Progenitor cell of endocrine pancreas (in vitro differentiated cells): ENCODE measurements around the gene ANKRD22. TPM values are rescaled to one million over a fixed set of nuclear protein-coding genes. Genes with fewer than 3 reads are reported as not detected.

ENCODE experiments used
- DNase-seq: peaks from one replicate; pipeline ENCODE4 v3.0.0; 2021; ENCODE audit warnings: low spot score; ENCODE audit not compliant: unreplicated experiment
- H3K27ac Mint-ChIP-seq: 2 replicates; pipeline ENCODE4 v1.8.0; 2021; ENCODE audit warnings: mild to moderate bottlenecking, moderate library complexity, mixed read lengths
- H3K27me3 Mint-ChIP-seq: 2 replicates; pipeline ENCODE4 v1.8.0; 2021; ENCODE audit warnings: mixed read lengths
- H3K36me3 Mint-ChIP-seq: 2 replicates; pipeline ENCODE4 v1.8.0; 2022; ENCODE audit warnings: mixed read lengths; ENCODE audit not compliant: insufficient read depth
- H3K4me1 Mint-ChIP-seq: 2 replicates; pipeline ENCODE4 v1.8.0; 2021; ENCODE audit warnings: low read depth, mixed read lengths
- H3K4me3 Mint-ChIP-seq: 2 replicates; pipeline ENCODE4 v1.8.0; 2021; ENCODE audit warnings: low read depth, mild to moderate bottlenecking, moderate library complexity, mixed read lengths
- H3K9me3 Mint-ChIP-seq: 2 replicates; pipeline ENCODE4 v1.8.0; 2021; ENCODE audit warnings: low read depth, mixed read lengths
- total RNA-seq: library from RNA; stranded (reverse); gene quantifications from 2 replicates; pipeline ENCODE4 v1.2.1, GENCODE V29; 2021
- TF ChIP-seq, protein P1 (sequence below): fragments of 200-600 bp; sonication (generic); IDR thresholded peaks from one replicate; pipeline ENCODE4 v1.5.0; 2021; ENCODE audit warnings: antibody characterized with exemption, mild to moderate bottlenecking; ENCODE audit not compliant: unreplicated experiment

ANKRD22 gene
- total RNA-seq, 1 donor from 2014 or later: not detected

DNA sequence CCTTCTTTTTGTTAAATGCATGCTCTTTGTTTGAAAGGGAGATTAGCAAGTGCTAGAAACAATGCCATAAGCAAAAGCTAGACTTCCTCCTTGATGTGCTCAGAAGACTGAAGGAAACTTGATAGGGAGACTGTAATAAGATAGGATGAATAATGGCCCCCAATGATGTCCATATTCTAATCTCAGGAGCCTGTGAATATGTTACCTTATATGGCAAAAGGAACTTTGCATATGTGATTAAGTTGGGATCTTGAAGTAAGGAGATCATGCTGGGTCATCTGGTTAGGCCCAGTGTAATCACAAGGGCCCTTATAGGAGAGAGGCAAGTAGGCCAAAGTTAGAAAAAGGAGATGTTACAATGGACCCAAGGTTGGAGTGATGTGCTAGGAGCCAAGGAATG lies 62.7 kb downstream of the ANKRD22 start:
- no peak overlapping the region for H3K4me3 Mint-ChIP-seq
- H3K27ac Mint-ChIP-seq: no peak overlapping the region
- H3K9me3 Mint-ChIP-seq: no peaks in the 10 kb centered on the region
- TF ChIP-seq, protein P1, sequence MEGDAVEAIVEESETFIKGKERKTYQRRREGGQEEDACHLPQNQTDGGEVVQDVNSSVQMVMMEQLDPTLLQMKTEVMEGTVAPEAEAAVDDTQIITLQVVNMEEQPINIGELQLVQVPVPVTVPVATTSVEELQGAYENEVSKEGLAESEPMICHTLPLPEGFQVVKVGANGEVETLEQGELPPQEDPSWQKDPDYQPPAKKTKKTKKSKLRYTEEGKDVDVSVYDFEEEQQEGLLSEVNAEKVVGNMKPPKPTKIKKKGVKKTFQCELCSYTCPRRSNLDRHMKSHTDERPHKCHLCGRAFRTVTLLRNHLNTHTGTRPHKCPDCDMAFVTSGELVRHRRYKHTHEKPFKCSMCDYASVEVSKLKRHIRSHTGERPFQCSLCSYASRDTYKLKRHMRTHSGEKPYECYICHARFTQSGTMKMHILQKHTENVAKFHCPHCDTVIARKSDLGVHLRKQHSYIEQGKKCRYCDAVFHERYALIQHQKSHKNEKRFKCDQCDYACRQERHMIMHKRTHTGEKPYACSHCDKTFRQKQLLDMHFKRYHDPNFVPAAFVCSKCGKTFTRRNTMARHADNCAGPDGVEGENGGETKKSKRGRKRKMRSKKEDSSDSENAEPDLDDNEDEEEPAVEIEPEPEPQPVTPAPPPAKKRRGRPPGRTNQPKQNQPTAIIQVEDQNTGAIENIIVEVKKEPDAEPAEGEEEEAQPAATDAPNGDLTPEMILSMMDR: no peak
- no peaks in the 10 kb centered on the region for H3K36me3 Mint-ChIP-seq
- no peak for DNase-seq
- no peaks in the 10 kb centered on the region for H3K4me1 Mint-ChIP-seq
- H3K27me3 Mint-ChIP-seq: no peaks in the 10 kb centered on the region

DNA sequence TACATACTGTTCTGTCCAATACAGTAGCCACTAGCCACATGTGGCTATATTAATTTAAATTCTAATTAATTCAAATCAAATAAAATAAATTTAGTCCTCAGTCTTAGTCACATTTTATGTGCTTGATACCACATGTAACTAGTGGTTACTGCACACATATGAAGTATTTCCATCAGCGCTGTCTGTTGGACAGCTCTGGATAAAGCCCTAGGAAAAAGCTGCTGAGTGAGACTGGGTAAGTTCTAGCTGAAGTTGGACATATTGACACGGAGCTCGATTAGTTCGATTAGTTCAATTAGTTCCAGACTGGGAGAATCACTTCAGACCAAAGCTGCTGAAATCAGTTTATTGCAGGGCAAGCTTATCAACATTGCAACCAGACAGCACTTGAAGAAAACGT lies 64.2 kb downstream of the ANKRD22 start:
- TF ChIP-seq, protein P1: no peak
- Mint-ChIP-seq H3K36me3 (no peaks in the 10 kb centered on the region), H3K4me1 (no peaks in the 10 kb centered on the region), H3K4me3 (no peak overlapping the region), H3K9me3 (no peaks in the 10 kb centered on the region), H3K27ac (no peak overlapping the region), H3K27me3 (no peaks in the 10 kb centered on the region)
- no peak for DNase-seq

DNA sequence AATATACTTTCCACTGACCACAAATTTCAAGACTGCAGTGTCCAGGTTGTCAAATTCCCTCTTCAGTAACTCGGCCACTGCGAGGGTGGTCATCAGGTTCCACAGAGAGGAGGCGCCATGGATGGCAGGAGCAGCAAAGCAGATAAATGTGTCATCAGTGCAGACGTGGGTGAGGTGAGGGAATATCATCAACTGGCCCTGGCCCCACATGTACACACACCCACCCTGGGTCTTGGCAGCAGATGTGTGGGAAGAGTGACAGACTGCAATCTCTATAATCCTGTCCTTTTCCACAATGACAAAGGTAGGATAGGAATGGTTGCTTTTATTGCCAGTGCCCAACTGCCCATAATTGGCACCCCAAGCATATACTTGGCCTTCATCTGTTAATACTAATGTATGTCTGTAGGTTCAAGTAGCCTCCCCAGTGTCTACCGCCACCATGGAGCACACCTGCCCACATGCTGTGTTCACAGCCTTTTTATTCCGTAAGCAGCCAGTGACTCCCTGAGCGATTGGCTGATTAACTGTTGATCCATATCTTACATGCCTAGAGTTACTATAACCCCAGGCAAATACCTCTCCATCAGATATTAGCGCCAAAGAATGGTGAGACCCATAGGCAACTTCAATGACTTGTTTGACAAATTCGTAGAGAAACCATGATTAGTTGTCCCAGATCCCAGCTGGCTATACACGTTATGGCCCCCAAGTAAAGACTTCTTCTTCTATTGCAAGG lies 65.4 kb downstream of the ANKRD22 start:
- Mint-ChIP-seq H3K4me1 (no peaks in the 10 kb centered on the region), H3K27ac (no peak overlapping the region), H3K4me3 (no peak overlapping the region), H3K27me3 (no peaks in the 10 kb centered on the region), H3K36me3 (no peaks in the 10 kb centered on the region), H3K9me3 (no peaks in the 10 kb centered on the region)
- TF ChIP-seq, protein P1: no peak
- DNase-seq: no peak

DNA sequence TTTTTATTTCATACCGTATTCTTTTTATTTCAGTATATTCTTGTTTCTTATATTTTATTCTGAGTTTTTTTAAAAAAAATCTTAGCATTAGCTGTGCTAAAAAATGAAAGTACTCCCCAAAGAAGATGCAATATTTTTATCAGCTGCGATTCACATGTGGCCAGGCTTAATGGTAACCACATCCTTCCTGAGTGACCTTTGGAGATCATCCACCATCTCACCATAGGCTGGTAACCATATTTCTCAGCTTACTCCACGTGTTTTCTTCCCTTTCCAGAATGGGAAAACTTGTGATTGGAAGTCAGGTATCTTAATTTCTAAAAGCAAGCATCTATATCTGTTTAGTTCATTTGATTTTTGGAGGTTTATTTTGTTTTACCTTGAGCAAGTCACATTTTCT lies 67.9 kb downstream of the ANKRD22 start:
- H3K27ac Mint-ChIP-seq: no peak overlapping the region
- H3K4me3 Mint-ChIP-seq: no peak overlapping the region
- no peaks in the 10 kb centered on the region for H3K27me3 Mint-ChIP-seq
- no peaks in the 10 kb centered on the region for H3K9me3 Mint-ChIP-seq
- DNase-seq: no peak
- TF ChIP-seq, protein P1: no peak
- no peaks in the 10 kb centered on the region for H3K36me3 Mint-ChIP-seq
- peaks cover 1% of the 10 kb centered on the region for H3K4me1 Mint-ChIP-seq

DNA sequence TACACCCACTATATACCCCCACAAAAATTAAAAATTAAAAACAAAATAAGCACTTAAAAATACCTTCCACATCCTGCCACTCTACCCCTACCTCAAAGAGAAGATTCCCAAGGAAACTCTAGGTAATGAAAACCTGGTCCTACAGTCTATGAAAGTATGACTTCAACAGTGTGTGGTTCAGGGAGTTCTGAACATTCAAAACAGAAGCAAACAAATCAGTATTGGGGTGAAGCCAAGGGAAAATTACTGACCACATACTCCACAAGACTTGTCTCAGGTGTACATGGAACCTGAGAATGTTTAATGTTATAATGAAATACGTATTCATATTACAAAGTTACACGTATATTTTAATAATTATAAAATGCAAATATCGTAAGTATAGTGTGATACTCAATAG lies 69.4 kb downstream of the ANKRD22 start:
- Mint-ChIP-seq H3K4me3 (no peak overlapping the region), H3K4me1 (peaks cover 1% of the 10 kb centered on the region), H3K27me3 (peaks cover 3% of the 10 kb centered on the region), H3K36me3 (no peaks in the 10 kb centered on the region), H3K27ac (no peak overlapping the region), H3K9me3 (no peaks in the 10 kb centered on the region)
- TF ChIP-seq, protein P1: no peak
- DNase-seq: no peak
